HepG2 (cell line): Measurements from ENCODE around the gene ZNF302. TPM values are rescaled to one million over a fixed set of nuclear protein-coding genes. Genes with fewer than 3 reads are reported as not detected.
A peak's percentile ranks its signal among the peaks of the same experiment; 100 is the strongest.

Experiments
- CHD4 ChIP-seq: fragments of 200-600 bp; sonication (generic); IDR thresholded peaks from 2 replicates; pipeline ENCODE4 v1.7.0; 2017; ENCODE audit warnings: mild to moderate bottlenecking, low read length, borderline replicate concordance
- CTCF ChIP-seq: sonication (generic); formaldehyde crosslinking; IDR thresholded peaks from 2 replicates; pipeline ENCODE4 v1.5.0; 2020; ENCODE audit warnings: mild to moderate bottlenecking, missing genetic modification reagents, moderate library complexity
- HNRNPLL ChIP-seq: fragments of 200-400 bp; formaldehyde crosslinking; IDR thresholded peaks from 2 replicates; pipeline ENCODE4 v1.6.1; 2017; ENCODE audit warnings: mild to moderate bottlenecking, low read depth, low read length; ENCODE audit not compliant: poor library complexity, severe bottlenecking
- TEAD3 ChIP-seq: optimal IDR thresholded peaks from 2 replicates; pipeline ENCODE3; 2016; ENCODE audit warnings: borderline replicate concordance
- ZC3H13 ChIP-seq: sonication (generic); formaldehyde crosslinking; IDR thresholded peaks from 2 replicates; pipeline ENCODE4 v1.8.1; 2023; ENCODE audit warnings: mild to moderate bottlenecking, missing genetic modification reagents, moderate library complexity
- ZNF275 ChIP-seq: sonication (generic); formaldehyde crosslinking; IDR thresholded peaks from 2 replicates; pipeline ENCODE4 v1.8.0; 2022; ENCODE audit warnings: missing genetic modification reagents, mild to moderate bottlenecking, inconsistent platforms, borderline replicate concordance
- ZNF414 ChIP-seq: sonication (generic); formaldehyde crosslinking; IDR thresholded peaks from 2 replicates; pipeline ENCODE4 v1.5.0; 2020; ENCODE audit warnings: missing genetic modification reagents
- ZNF552 ChIP-seq: sonication (generic); formaldehyde crosslinking; IDR thresholded peaks from 2 replicates; pipeline ENCODE4 v1.9.0; 2022; ENCODE audit warnings: missing genetic modification reagents, mild to moderate bottlenecking, borderline replicate concordance
- polyA plus RNA-seq, 8 experiments: library from polyadenylated mRNA; depleted of rRNA in 3 of 8; stranded (reverse) in 7 of 8; unstranded in 1 of 8; fragments of >200 nt; fragmentation: Illumina TruSeq in 4 of 8; extraction: Trizol in 4 of 8; gene quantifications; 2 replicates each; pipeline versions ENCODE4 v1.2.1 to v1.2.3, GENCODE V29; 2011 to 2016; ENCODE audit warnings: low read depth in 4 of 8, missing spikeins in 1 of 8, mixed read lengths in 1 of 8; ENCODE audit not compliant: insufficient read depth in 1 of 8
- total RNA-seq, 5 experiments: library from RNA; depleted of rRNA; stranded (reverse); fragments of >200 nt; fragmentation: Illumina TruSeq; extraction: Trizol; gene quantifications; 2 replicates each; pipeline ENCODE4 v1.2.3, GENCODE V29; 2016; ENCODE audit warnings: low read depth in 1 of 5
- TF ChIP-seq, protein P1 (sequence below): IDR thresholded peaks from 2 replicates; pipeline ENCODE4 v1.6.1; 2016; ENCODE audit warnings: low read depth, missing genetic modification reagents, missing compliant biosample characterization

Gene ZNF302
- total and polyA plus RNA-seq, 2 of the 13 experiments (the other 11 are each of a cell fraction or from before 2014, with no cell fraction given) = not detected

GRCh38 chr19:34732612-34733211 is 55.2 kb downstream of the ZNF302 start (continued):
- 0 out of 2 replicates have a peak, but pooled peaks have one; percentile 44 for TF ChIP-seq ZNF275 (CRISPR knock-in tag)
- no peak for TF ChIP-seq ZNF552 (CRISPR knock-in tag)
- peak; percentile 9 for TF ChIP-seq TEAD3 (CRISPR knock-in tag)
- 0 out of 2 replicates have a peak, but pooled peaks have one; percentile 28 for TF ChIP-seq ZC3H13
- TF ChIP-seq HNRNPLL = peak; percentile 17
- TF ChIP-seq CTCF = peak; percentile 37
- 0 out of 2 replicates have a peak, but pooled peaks have one; percentile 41 for TF ChIP-seq ZNF414 (CRISPR knock-in tag)
- TF ChIP-seq CHD4 = no peak
- TF ChIP-seq, protein P1, sequence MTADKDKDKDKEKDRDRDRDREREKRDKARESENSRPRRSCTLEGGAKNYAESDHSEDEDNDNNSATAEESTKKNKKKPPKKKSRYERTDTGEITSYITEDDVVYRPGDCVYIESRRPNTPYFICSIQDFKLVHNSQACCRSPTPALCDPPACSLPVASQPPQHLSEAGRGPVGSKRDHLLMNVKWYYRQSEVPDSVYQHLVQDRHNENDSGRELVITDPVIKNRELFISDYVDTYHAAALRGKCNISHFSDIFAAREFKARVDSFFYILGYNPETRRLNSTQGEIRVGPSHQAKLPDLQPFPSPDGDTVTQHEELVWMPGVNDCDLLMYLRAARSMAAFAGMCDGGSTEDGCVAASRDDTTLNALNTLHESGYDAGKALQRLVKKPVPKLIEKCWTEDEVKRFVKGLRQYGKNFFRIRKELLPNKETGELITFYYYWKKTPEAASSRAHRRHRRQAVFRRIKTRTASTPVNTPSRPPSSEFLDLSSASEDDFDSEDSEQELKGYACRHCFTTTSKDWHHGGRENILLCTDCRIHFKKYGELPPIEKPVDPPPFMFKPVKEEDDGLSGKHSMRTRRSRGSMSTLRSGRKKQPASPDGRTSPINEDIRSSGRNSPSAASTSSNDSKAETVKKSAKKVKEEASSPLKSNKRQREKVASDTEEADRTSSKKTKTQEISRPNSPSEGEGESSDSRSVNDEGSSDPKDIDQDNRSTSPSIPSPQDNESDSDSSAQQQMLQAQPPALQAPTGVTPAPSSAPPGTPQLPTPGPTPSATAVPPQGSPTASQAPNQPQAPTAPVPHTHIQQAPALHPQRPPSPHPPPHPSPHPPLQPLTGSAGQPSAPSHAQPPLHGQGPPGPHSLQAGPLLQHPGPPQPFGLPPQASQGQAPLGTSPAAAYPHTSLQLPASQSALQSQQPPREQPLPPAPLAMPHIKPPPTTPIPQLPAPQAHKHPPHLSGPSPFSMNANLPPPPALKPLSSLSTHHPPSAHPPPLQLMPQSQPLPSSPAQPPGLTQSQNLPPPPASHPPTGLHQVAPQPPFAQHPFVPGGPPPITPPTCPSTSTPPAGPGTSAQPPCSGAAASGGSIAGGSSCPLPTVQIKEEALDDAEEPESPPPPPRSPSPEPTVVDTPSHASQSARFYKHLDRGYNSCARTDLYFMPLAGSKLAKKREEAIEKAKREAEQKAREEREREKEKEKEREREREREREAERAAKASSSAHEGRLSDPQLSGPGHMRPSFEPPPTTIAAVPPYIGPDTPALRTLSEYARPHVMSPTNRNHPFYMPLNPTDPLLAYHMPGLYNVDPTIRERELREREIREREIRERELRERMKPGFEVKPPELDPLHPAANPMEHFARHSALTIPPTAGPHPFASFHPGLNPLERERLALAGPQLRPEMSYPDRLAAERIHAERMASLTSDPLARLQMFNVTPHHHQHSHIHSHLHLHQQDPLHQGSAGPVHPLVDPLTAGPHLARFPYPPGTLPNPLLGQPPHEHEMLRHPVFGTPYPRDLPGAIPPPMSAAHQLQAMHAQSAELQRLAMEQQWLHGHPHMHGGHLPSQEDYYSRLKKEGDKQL = 0 out of 2 replicates have a peak, but pooled peaks have one; percentile 3
